Spleen (tissue), 11 donors: ENCODE data around the gene ADAP1. TPM values are rescaled to one million over a fixed set of nuclear protein-coding genes. Genes with fewer than 3 reads are reported as not detected.

ENCODE experiments used
- DNase-seq: peaks from one replicate; pipeline ENCODE4 v3.0.0-alpha.2; 2020
- H3K27ac ChIP-seq, 8 donors: fragments of 200-600 bp; sonication (generic) in 7 of 8; 1 replicate in 4 of 8; 2 replicates in 4 of 8; pipeline versions ENCODE4 v1.5.0 to v1.8.0; 2016 to 2021; ENCODE audit warnings: inconsistent platforms in 4 of 8, mild to moderate bottlenecking in 4 of 8, moderate library complexity in 1 of 8
- H3K27me3 ChIP-seq, 7 donors: fragments of 200-600 bp; sonication (generic) in 6 of 7; replicated peaks in 1 of 7; 1 replicate in 4 of 7; 2 replicates in 3 of 7; pipeline versions ENCODE4 v1.5.0 to v1.8.0; 2016 to 2021; ENCODE audit warnings: inconsistent platforms in 3 of 7, mild to moderate bottlenecking in 1 of 7
- H3K36me3 ChIP-seq, 6 donors: fragments of 200-600 bp; sonication (generic) in 5 of 6; 1 replicate in 4 of 6; 2 replicates in 2 of 6; pipeline versions ENCODE4 v1.5.0 to v1.8.0; 2016 to 2021; ENCODE audit warnings: inconsistent platforms in 2 of 6
- H3K4me1 ChIP-seq, 6 donors: fragments of 200-600 bp; sonication (generic) in 5 of 6; 1 replicate in 3 of 6; 2 replicates in 3 of 6; pipeline versions ENCODE4 v1.5.0 to v1.8.0; 2016 to 2021; ENCODE audit warnings: inconsistent platforms in 3 of 6
- H3K4me3 ChIP-seq, 8 donors: fragments of 200-600 bp; sonication (generic) in 7 of 8; 1 replicate in 4 of 8; 2 replicates in 4 of 8; pipeline versions ENCODE4 v1.5.0 to v1.8.0; 2016 to 2021; ENCODE audit warnings: inconsistent platforms in 4 of 8, mild to moderate bottlenecking in 4 of 8, moderate library complexity in 2 of 8
- H3K9me3 ChIP-seq, 8 donors: fragments of 200-600 bp; sonication (generic) in 7 of 8; 1 replicate in 4 of 8; 2 replicates in 4 of 8; pipeline versions ENCODE4 v1.5.0 to v1.8.0; 2016 to 2021; ENCODE audit warnings: inconsistent platforms in 4 of 8
- POLR2A ChIP-seq, 3 donors: fragments of 450-650 bp; IDR thresholded peaks; one replicate each; pipeline ENCODE4 v1.5.1; 2017; ENCODE audit warnings: antibody characterized with exemption in 3 of 3, mild to moderate bottlenecking in 1 of 3
- POLR2AphosphoS5 ChIP-seq, 3 donors: sonication (generic); formaldehyde crosslinking; IDR thresholded peaks; one replicate each; pipeline ENCODE4 v1.5.1; 2017; ENCODE audit warnings: antibody characterized with exemption in 3 of 3
- WGBS, 5 donors: extraction: QIAGEN DNeasy Blood & Tissue Kit in 3 of 5; methylation state at CpG; one replicate each; pipeline versions ENCODE4 v1.1.5 to v1.1.7; 2013 to 2018; 5-methylcytosine and 5-hydroxymethylcytosine counted together
- intact Hi-C: fragments of 100-400 bp; cut with DNase I; formaldehyde crosslinking; loops from one replicate; pipeline ENCODE4 v1.15.0; 2023; ENCODE audit warnings: low total_unique reads
- polyA plus RNA-seq, 3 donors: library from polyadenylated mRNA; stranded (reverse); fragments of 200-250 nt; gene quantifications; one replicate each; pipeline ENCODE4 v1.2.1, GENCODE V29; 2013
- total RNA-seq, 7 donors: library from RNA; depleted of rRNA in 3 of 7; stranded (reverse); fragments of >200 nt in 3 of 7; fragmentation: NEBNext Ultra II Directional in 4 of 7; extraction: Animal tissue kit (Norgen Biotek cat#: 25700) in 4 of 7; gene quantifications; one replicate each; pipeline versions ENCODE4 v1.1.0 to v1.2.1, GENCODE V29; 2016 to 2021
- TF ChIP-seq, protein P1 (sequence below), 11 experiments: fragments of 200-600 bp in 7 of 11; fragments of 450-650 bp in 4 of 11; sonication (generic) in 4 of 11; IDR thresholded peaks in 8 of 11; conservative IDR thresholded peaks in 3 of 11; 1 replicate in 7 of 11; 2 replicates in 4 of 11; pipeline versions ENCODE4 v1.4.0 to v1.8.0; 2016 to 2021; ENCODE audit warnings: antibody characterized with exemption in 11 of 11, inconsistent platforms in 4 of 11, mild to moderate bottlenecking in 1 of 11
- donor health status: healthy with polysubstance abuse.
- donor health status: DM: no; HTN: no; CAD: no; lungs with moderate emphysema.
- donor health status: DM: no; HTN: no; CAD: no.
- donor health status: Bipolar disorder and iron deficiency.
- donor health status: healthy.
- donor health status: DM: no; HTN: no; CAD: no.
- donor health status: DM: yes; HTN: yes; CAD: no.

ADAP1 gene
- total and polyA plus RNA-seq, 10 donors = 8.7 to 38.6 (median 22.7) TPM

DNA sequence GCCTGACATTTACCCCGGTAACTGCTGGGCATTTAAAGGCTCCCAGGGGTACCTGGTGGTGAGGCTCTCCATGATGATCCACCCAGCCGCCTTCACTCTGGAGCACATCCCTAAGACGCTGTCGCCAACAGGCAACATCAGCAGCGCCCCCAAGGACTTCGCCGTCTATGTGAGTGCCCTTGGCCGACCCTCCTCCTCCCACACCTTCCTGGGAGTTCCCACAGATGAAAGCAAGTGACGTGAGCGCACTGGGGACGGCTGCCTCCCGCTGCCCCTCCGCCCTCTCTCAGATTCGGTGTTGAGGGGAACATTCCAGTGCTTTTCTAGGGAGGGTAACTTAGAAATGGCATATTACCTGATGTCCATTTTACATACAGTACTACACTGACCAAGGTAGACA, 85.1 kb downstream of the ADAP1 start:
- H3K4me1 ChIP-seq = peaks cover 9 to 54% (median 25%) of the 10 kb centered on the region in 6 donors
- 67 to 84% (median 76%) methylated on average over 14 of the region's 14 CpGs for WGBS, 5 donors
- H3K9me3 ChIP-seq = no peaks in the 10 kb centered on the region
- peaks cover 0 to 82% (median 48%) of the 10 kb centered on the region in 6 donors for H3K36me3 ChIP-seq
- intact Hi-C loops = no loop called here
- H3K27ac ChIP-seq = peak overlapping the region in 6 of 8 donors; percentile 19 to 65 (median 44)
- TF ChIP-seq POLR2A (IDR thresholded peaks at IDR 0.05) (no peak), POLR2AphosphoS5 (IDR thresholded peaks at IDR 0.05) (peak in 2 of 3 donors; percentile 17 to 29)
- TF ChIP-seq, protein P1, sequence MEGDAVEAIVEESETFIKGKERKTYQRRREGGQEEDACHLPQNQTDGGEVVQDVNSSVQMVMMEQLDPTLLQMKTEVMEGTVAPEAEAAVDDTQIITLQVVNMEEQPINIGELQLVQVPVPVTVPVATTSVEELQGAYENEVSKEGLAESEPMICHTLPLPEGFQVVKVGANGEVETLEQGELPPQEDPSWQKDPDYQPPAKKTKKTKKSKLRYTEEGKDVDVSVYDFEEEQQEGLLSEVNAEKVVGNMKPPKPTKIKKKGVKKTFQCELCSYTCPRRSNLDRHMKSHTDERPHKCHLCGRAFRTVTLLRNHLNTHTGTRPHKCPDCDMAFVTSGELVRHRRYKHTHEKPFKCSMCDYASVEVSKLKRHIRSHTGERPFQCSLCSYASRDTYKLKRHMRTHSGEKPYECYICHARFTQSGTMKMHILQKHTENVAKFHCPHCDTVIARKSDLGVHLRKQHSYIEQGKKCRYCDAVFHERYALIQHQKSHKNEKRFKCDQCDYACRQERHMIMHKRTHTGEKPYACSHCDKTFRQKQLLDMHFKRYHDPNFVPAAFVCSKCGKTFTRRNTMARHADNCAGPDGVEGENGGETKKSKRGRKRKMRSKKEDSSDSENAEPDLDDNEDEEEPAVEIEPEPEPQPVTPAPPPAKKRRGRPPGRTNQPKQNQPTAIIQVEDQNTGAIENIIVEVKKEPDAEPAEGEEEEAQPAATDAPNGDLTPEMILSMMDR (IDR thresholded peaks at IDR 0.05 in 8 of 11, conservative IDR thresholded peaks at IDR 0.05 in 3 of 11) = no peak
- no peak for DNase-seq
- no peak overlapping the region for H3K4me3 ChIP-seq
- no peaks in the 10 kb centered on the region for H3K27me3 ChIP-seq

DNA sequence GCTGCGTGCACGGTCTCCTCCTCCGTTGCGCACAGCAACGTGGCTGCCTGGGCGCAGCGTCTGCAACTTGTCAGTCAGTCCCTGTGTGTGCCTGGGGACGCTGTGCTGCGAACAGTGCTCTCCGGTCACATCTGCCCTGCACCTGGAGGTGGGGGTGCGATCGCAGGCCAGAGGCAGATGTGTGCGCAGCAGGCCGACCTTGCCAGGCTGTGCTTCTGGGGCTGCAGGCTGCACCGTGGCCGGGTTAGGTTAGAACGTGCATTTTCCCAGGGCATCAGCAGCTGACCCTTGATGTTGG, 86.3 kb downstream of the ADAP1 start:
- Histone ChIP-seq H3K4me3 (no peak overlapping the region), H3K9me3 (no peaks in the 10 kb centered on the region), H3K27ac (no peak overlapping the region), H3K4me1 (peaks cover 1 to 42% (median 15%) of the 10 kb centered on the region in 6 donors), H3K36me3 (peaks cover 0 to 94% (median 54%) of the 10 kb centered on the region in 6 donors), H3K27me3 (no peaks in the 10 kb centered on the region)
- TF ChIP-seq POLR2A (IDR thresholded peaks at IDR 0.05) = no peak
- TF ChIP-seq, protein P1 (IDR thresholded peaks at IDR 0.05 in 8 of 11, conservative IDR thresholded peaks at IDR 0.05 in 3 of 11) = no peak
- peak in 1 of 3 donors; percentile 52 for TF ChIP-seq POLR2AphosphoS5 (IDR thresholded peaks at IDR 0.05)
- 94 to 98% (median 96%) methylated on average over 7 to 17 of the region's 17 CpGs for WGBS, 5 donors
- peak; percentile 76 for DNase-seq
- intact Hi-C loops = no loop called here

DNA sequence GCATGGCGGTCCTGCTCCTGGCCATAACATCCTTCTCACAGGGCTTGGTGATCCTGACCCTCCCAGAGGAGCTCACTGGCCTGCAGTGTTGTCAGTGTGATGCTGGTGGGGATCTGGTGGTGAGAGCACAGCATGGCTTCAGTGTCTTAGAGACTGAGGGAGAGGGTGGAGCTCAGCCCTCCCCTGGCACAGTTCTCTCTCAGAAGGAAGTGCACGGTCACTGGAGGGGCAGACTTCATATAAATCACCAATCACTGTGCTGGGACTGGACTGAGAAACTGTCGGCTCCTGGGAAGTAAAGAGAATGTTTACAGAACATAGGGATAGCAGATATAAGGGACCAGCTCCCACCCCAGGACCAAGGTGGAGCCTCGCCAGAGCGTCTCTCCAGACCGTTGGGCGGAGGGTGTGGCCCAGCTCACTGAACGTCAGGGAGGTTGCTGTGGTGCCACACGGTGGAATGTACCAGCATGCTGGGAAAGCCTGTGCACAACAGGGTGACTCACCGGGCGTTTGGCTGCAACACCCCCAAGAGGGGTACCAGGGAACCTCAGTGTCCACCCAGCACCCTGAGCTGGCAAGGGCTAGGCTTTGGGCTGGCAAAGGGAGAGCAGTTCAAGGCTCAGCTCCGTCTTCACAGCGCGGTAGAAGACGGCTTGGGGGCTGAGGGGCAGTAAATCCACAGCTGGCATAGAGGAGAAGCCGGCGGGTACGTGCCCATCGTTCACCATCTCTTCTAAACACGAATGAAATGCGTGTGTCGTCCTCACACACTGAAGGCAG, 86.9 kb downstream of the ADAP1 start:
- TF ChIP-seq POLR2AphosphoS5 (IDR thresholded peaks at IDR 0.05) (no peak), POLR2A (IDR thresholded peaks at IDR 0.05) (no peak)
- TF ChIP-seq, protein P1 (IDR thresholded peaks at IDR 0.05 in 8 of 11, conservative IDR thresholded peaks at IDR 0.05 in 3 of 11) = no peak
- DNase-seq = peak; percentile 73
- no peaks in the 10 kb centered on the region for H3K27me3 ChIP-seq
- intact Hi-C loops = no loop called here
- peaks cover 0 to 95% (median 57%) of the 10 kb centered on the region in 6 donors for H3K36me3 ChIP-seq
- H3K4me1 ChIP-seq = peaks cover 0 to 36% (median 9%) of the 10 kb centered on the region in 6 donors
- peak overlapping the region in 3 of 8 donors; percentile 7 to 38 (median 33) for H3K27ac ChIP-seq
- H3K4me3 ChIP-seq = no peak overlapping the region
- 84 to 92% (median 87%) methylated on average over 19 to 22 of the region's 22 CpGs for WGBS, 5 donors
- H3K9me3 ChIP-seq = no peaks in the 10 kb centered on the region

DNA sequence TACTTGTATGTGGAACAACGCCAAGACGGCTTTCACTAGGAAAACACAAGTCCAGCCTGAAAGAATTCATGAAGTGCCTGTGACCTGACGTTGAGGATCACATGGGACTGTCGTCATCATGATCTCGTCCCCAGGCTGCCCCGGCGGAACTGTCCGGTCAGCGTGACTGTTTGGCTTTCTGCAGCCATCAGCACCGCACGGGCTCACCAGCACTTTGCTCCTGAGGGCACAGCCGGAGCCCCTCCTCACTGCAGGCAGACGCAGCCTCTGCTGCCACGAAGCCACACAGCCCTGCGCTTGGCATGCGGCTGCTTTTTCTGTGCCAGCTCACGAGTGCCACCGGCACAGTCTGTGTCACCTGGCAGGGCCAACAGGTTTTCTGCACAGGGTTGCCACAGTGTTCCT, 87.5 kb downstream of the ADAP1 start:
- Histone ChIP-seq H3K27ac (peak overlapping the region in 3 of 8 donors; percentile 7 to 38 (median 33)), H3K9me3 (no peaks in the 10 kb centered on the region), H3K4me1 (peaks cover 0 to 30% (median 4%) of the 10 kb centered on the region in 6 donors), H3K27me3 (no peaks in the 10 kb centered on the region), H3K36me3 (peaks cover under 1 to 95% (median 59%) of the 10 kb centered on the region in 6 donors), H3K4me3 (no peak overlapping the region)
- TF ChIP-seq, protein P1 (IDR thresholded peaks at IDR 0.05 in 8 of 11, conservative IDR thresholded peaks at IDR 0.05 in 3 of 11) = no peak
- TF ChIP-seq POLR2AphosphoS5 (IDR thresholded peaks at IDR 0.05) = peak in 2 of 3 donors; percentile 32 to 39
- 89 to 93% (median 91%) methylated on average over 13 to 18 of the region's 18 CpGs for whole genome bisulfite sequencing, 5 donors
- intact Hi-C loops = no loop called here
- peak; percentile 68 for DNase-seq
